Testis (tissue), 2 donors: ENCODE data around the gene CLCN6.

Source experiments
- CTCF ChIP-seq, 3 experiments: fragments of 450-650 bp in 2 of 3; fragments of 200-600 bp in 1 of 3; sonication (generic) in 1 of 3; IDR thresholded peaks; one replicate each; pipeline ENCODE4 v1.5.1; 2016 to 2019; ENCODE audit warnings: antibody characterized with exemption in 3 of 3, mild to moderate bottlenecking in 2 of 3, moderate library complexity in 1 of 3
- POLR2A ChIP-seq: fragments of 450-650 bp; IDR thresholded peaks from one replicate; pipeline ENCODE4 v1.6.1; 2017; ENCODE audit warnings: antibody characterized with exemption, mild to moderate bottlenecking, moderate library complexity

GRCh38 chr1:11878081-11878890, 72.3 kb downstream of the CLCN6 start:
- no peak for TF ChIP-seq CTCF (IDR thresholded peaks at IDR 0.05)
- TF ChIP-seq POLR2A = no peak
